BJ (cell line): ENCODE data around the gene RSPH1. TPM values are rescaled to one million over a fixed set of nuclear protein-coding genes. Genes with fewer than 3 reads are reported as not detected.

ENCODE experiments used
- CTCF ChIA-PET: fragments of 350-600 bp; formaldehyde crosslinking; extraction: SDS; loops from one replicate; lab custom pipeline; 2021; ENCODE audit warnings: antibody characterized with exemption, inconsistent platforms; lab: Yijun Ruan, JAX
- POLR2A ChIA-PET: fragments of 300-600 bp; sonication (Branson Sonifier 250); formaldehyde crosslinking; extraction: SDS; loops from one replicate; lab custom pipeline; 2021; ENCODE audit warnings: antibody characterized with exemption; lab: Charles Lee
- DNase-seq: peaks from one replicate; pipeline ENCODE4 v3.0.0-alpha.2; 2011; ENCODE audit warnings: low read depth
- H3K27me3 ChIP-seq: 2 replicates; pipeline ENCODE4 v1.6.0; 2011; ENCODE audit warnings: low read length; ENCODE audit not compliant: control insufficient read depth, insufficient read depth
- H3K36me3 ChIP-seq: 2 replicates; pipeline ENCODE4 v1.5.1; 2011; ENCODE audit warnings: low read length; ENCODE audit not compliant: control insufficient read depth, insufficient read depth
- H3K4me3 ChIP-seq: 2 replicates; pipeline ENCODE4 v1.5.1; 2011; ENCODE audit warnings: low read depth, mild to moderate bottlenecking, control low read depth, low read length
- polyA plus RNA-seq: library from polyadenylated mRNA; depleted of rRNA; stranded (reverse); fragments of >200 nt; gene quantifications from 2 replicates; pipeline ENCODE4 v1.2.3, GENCODE V29; 2011
- TF ChIP-seq, protein P1 (sequence below): IDR thresholded peaks from 2 replicates; pipeline ENCODE4 v1.5.1; 2011; ENCODE audit warnings: low read depth, mild to moderate bottlenecking, control low read depth, inconsistent platforms, low read length, moderate library complexity; ENCODE audit not compliant: insufficient read depth

RSPH1 gene
- polyA plus RNA-seq, 1 experiment: 0.11 TPM

DNA sequence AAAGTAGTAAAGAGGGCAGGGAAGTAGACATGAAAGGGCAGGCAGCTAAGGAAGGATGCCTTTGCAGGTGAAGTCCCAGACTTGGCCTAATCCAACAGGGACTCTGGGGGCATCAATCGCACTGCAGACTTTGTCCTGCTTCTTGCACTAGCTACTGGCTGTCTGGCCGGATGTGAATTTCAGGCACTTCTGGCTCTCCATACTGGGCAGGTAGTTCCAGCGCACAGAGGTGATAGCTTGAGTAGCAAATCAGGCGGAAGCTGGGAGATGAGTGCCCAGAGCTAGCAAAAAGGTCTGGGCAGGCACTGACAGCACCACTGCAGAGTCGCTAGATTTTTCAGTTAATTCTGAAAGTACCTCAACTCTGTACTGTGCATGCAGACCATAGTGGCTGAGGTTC is 997 bp downstream of the RSPH1 start:
- POLR2A ChIA-PET: no interaction called here
- no peak for DNase-seq
- CTCF ChIA-PET: no interaction called here
- TF ChIP-seq, protein P1, sequence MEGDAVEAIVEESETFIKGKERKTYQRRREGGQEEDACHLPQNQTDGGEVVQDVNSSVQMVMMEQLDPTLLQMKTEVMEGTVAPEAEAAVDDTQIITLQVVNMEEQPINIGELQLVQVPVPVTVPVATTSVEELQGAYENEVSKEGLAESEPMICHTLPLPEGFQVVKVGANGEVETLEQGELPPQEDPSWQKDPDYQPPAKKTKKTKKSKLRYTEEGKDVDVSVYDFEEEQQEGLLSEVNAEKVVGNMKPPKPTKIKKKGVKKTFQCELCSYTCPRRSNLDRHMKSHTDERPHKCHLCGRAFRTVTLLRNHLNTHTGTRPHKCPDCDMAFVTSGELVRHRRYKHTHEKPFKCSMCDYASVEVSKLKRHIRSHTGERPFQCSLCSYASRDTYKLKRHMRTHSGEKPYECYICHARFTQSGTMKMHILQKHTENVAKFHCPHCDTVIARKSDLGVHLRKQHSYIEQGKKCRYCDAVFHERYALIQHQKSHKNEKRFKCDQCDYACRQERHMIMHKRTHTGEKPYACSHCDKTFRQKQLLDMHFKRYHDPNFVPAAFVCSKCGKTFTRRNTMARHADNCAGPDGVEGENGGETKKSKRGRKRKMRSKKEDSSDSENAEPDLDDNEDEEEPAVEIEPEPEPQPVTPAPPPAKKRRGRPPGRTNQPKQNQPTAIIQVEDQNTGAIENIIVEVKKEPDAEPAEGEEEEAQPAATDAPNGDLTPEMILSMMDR: no peak
- no peak overlapping the region for H3K4me3 ChIP-seq
- no peaks in the 10 kb centered on the region for H3K36me3 ChIP-seq
- peaks cover 3% of the 10 kb centered on the region for H3K27me3 ChIP-seq

DNA sequence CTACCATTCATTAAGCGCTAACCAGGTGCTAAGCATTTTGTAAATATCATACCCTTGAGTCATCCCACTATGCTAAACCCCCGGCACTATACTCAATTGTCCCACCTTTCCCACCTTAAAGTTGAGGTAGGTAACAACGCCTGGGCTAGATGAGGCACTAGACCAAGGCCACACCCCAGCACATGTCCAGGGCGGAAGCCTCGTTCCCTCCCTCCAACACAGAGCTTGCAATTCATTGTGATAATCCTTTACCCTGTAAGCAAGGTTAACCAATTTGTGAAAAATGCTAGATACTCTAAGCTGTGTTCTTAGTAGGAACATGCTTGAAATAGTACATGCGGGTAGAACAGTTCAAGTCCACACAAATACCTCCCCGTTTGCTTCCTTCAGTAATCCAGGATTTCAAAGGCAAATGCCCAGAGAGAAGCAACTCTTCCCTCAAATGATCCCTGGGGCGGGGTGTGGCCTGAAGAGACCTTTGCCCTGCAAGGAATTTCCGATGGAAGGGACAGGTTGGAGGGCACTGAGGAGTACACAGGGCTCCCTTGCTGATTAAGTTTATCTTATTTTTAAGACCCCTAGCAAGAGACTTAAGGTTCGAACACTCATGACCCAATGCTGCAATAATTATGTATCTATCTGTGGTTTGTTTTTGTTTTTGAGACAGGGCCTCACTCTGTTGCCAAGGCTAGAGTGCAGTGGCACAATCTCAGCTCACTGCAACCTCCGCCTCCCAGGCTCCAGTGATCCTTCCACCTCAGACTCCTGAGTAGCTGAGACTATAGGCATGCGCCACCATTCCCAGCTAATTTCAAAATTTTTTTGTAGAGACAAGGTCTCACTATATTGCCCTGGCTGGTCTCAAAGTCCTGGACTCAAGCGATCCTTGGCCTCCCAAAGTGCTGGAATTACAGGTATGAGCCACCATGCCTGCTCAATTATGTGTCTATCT is 2.6 kb downstream of the RSPH1 start:
- no peak overlapping the region for H3K4me3 ChIP-seq
- TF ChIP-seq, protein P1: no peak
- POLR2A ChIA-PET: no interaction called here
- H3K27me3 ChIP-seq: peaks cover 3% of the 10 kb centered on the region
- CTCF ChIA-PET: no interaction called here
- DNase-seq: no peak
- no peaks in the 10 kb centered on the region for H3K36me3 ChIP-seq

DNA sequence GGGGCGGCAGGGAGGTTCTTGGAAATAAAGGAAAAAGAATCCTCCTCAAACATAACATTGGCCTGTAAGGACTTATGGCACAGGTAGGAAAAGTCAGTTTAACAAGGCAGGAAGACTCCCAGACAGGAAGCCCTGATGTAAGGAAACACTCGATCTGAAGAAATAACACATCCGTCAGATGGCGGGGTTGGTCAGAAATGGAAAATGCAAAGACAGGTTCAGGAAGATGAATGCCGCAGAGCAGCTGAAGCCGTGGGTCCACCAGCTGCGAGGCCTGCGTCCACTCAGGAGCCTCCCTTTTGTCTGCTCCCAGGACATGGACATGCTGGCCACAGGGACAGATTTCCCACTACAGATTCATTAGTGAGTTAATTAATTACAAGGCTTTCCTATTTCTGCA is 3.8 kb downstream of the RSPH1 start:
- DNase-seq: no peak
- Histone ChIP-seq H3K4me3 (no peak overlapping the region), H3K36me3 (no peaks in the 10 kb centered on the region), H3K27me3 (peaks cover 3% of the 10 kb centered on the region)
- TF ChIP-seq, protein P1: no peak
- ChIA-PET CTCF (no interaction called here), POLR2A (no interaction called here)

DNA sequence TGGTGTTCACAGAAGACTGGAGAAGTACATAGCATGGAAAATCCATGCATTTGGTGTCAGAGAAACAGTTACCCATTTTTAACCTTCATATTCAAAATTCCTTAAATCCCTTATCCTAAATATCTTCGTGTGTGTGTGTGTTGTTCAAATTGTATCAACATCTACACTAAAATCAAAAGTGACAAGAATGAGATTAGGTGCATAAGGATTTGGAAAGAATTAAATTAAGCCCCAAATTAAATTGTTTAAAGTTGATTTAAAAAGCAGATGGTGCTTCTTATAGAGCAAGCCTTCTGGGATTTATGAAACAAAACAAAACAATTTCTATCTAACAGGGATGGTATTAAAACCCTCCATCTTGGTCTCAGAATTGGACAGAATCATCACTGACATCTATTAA is 4.7 kb downstream of the RSPH1 start:
- H3K4me3 ChIP-seq: no peak overlapping the region
- ChIA-PET CTCF (no interaction called here), POLR2A (no interaction called here)
- H3K36me3 ChIP-seq: no peaks in the 10 kb centered on the region
- TF ChIP-seq, protein P1: no peak
- peaks cover 3% of the 10 kb centered on the region for H3K27me3 ChIP-seq
- DNase-seq: no peak

DNA sequence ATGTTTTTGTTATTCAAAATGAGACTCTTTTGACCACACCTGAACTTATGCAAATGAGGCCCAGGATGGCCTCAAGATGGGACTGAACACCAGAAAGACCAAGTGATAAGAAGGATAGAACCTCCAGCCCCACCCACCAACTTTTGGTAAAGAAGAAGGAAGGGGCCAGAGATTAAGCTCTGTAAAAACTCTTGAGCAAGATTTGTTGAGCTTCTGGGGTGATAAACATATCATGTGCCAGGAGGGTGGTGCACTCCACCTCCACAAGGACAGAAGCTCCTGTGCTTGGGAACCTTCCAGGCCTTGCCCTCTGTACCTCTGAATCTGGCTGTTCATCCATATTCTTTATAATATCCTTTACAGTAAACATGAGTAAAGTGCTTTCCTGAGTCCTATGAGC is 5.3 kb downstream of the RSPH1 start:
- ChIA-PET CTCF (no interaction called here), POLR2A (interaction anchor here (0.6 kb wide), 1 partner anchor 1529 kb away, joined by 3 read pairs; no protein-coding TSS in a partner anchor)
- Histone ChIP-seq H3K4me3 (no peak overlapping the region), H3K36me3 (no peaks in the 10 kb centered on the region), H3K27me3 (peaks cover 5% of the 10 kb centered on the region)
- no peak for DNase-seq
- TF ChIP-seq, protein P1: no peak
